SH-SY5Y (cell line): ENCODE data around the gene PDZRN3.

Experiments used
- GATA2 ChIP-seq: IDR thresholded peaks from 2 replicates; pipeline ENCODE4 v1.6.1; 2011; ENCODE audit warnings: mild to moderate bottlenecking, low read depth, low read length
- GATA3 ChIP-seq: IDR thresholded peaks from 2 replicates; pipeline ENCODE4 v1.6.1; 2011; ENCODE audit warnings: low read depth, mild to moderate bottlenecking, low read length, moderate library complexity

- TF ChIP-seq GATA3 (no peak), GATA2 (no peak)
Measured at GRCh38 chr3:73569246-73569760, 55.4 kb downstream of the PDZRN3 start.
